NB4 (cell line): ENCODE measurements around the gene GCDH.
"Not testable (repeated sequence)": the region's sequence is repeated elsewhere in the genome, so short reads cannot be mapped to it uniquely, and the experiment has no call there.

Source experiments
- DNase-seq: peaks from one replicate; pipeline ENCODE4 v3.0.0; 2010; ENCODE audit warnings: low read depth
- H3K4me3 ChIP-seq: one replicate; pipeline ENCODE4 v1.5.1; 2011; ENCODE audit warnings: mild to moderate bottlenecking, low read depth, low read length, moderate library complexity
- CTCF ChIP-seq: IDR thresholded peaks from one replicate; pipeline ENCODE4 v1.5.1; 2012; ENCODE audit warnings: low read depth, low read length
- MAX ChIP-seq: IDR thresholded peaks from 2 replicates; pipeline ENCODE4 v1.6.1; 2011; ENCODE audit warnings: low read depth, low read length
- MYC ChIP-seq: IDR thresholded peaks from 2 replicates; pipeline ENCODE4 v1.6.1; 2011; ENCODE audit warnings: low read depth, low read length
- POLR2A ChIP-seq: IDR thresholded peaks from 2 replicates; pipeline ENCODE4 v1.6.1; 2011; ENCODE audit warnings: mild to moderate bottlenecking; ENCODE audit not compliant: insufficient read length; ENCODE audit errors: extremely low read depth

Gene GCDH

GRCh38 chr19:12913011-12913561 lies 22.1 kb downstream of the GCDH start:
- peak overlapping the region; percentile 43 for H3K4me3 ChIP-seq
- no peak for TF ChIP-seq CTCF
- no peak for TF ChIP-seq MYC
- TF ChIP-seq MAX, result no peak
- no peak for TF ChIP-seq POLR2A
- DNase-seq, result no peak

- peak; percentile 40 for TF ChIP-seq POLR2A
- peak; percentile 84 for TF ChIP-seq MAX
- TF ChIP-seq CTCF, result no peak
- TF ChIP-seq MYC, result peak; percentile 73
- peak overlapping the region; percentile 43 for H3K4me3 ChIP-seq
- peak; percentile 96 for DNase-seq
These were observed 23.1 kb downstream of the GCDH start for GRCh38 chr19:12913851-12914690.

GRCh38 chr19:12915860-12916259 lies 24.9 kb downstream of the GCDH start:
- DNase-seq, H3K4me3 ChIP-seq: not testable (repeated sequence)

- DNase-seq, result no peak
- H3K4me3 ChIP-seq, result no peak overlapping the region
These were observed 27.3 kb downstream of the GCDH start for GRCh38 chr19:12918253-12918652.

GRCh38 chr19:12921047-12921446 lies 30.1 kb downstream of the GCDH start:
- TF ChIP-seq MYC, result no peak
- TF ChIP-seq POLR2A, result no peak
- TF ChIP-seq CTCF, result no peak
- no peak for TF ChIP-seq MAX
- no peak overlapping the region for H3K4me3 ChIP-seq
- no peak for DNase-seq

More at GRCh38 chr19:12918253-12918652, 27.3 kb downstream of the GCDH start:
- TF ChIP-seq MAX, result no peak
- no peak for TF ChIP-seq CTCF
- no peak for TF ChIP-seq POLR2A
- no peak for TF ChIP-seq MYC

GRCh38 chr19:12922959-12923358 lies 32.0 kb downstream of the GCDH start:
- no peak for DNase-seq
- TF ChIP-seq CTCF (no peak), MAX (no peak), POLR2A (no peak), MYC (no peak)
- H3K4me3 ChIP-seq, result no peak overlapping the region
